AG10803 (cell line): ENCODE data around the gene CSF2.

ENCODE experiments used
- DNase-seq: peaks from one replicate; pipeline ENCODE4 v3.0.0; 2010; ENCODE audit warnings: low read depth
- H3K4me3 ChIP-seq: 2 replicates; pipeline ENCODE4 v1.5.1; 2011; ENCODE audit warnings: mild to moderate bottlenecking, low read length, control low read depth
- TF ChIP-seq, protein P1 (sequence below): conservative IDR thresholded peaks from 2 replicates; pipeline ENCODE4 v1.5.1; 2011; ENCODE audit warnings: mild to moderate bottlenecking, low read length, control low read depth, inconsistent platforms

The CSF2 gene

DNA sequence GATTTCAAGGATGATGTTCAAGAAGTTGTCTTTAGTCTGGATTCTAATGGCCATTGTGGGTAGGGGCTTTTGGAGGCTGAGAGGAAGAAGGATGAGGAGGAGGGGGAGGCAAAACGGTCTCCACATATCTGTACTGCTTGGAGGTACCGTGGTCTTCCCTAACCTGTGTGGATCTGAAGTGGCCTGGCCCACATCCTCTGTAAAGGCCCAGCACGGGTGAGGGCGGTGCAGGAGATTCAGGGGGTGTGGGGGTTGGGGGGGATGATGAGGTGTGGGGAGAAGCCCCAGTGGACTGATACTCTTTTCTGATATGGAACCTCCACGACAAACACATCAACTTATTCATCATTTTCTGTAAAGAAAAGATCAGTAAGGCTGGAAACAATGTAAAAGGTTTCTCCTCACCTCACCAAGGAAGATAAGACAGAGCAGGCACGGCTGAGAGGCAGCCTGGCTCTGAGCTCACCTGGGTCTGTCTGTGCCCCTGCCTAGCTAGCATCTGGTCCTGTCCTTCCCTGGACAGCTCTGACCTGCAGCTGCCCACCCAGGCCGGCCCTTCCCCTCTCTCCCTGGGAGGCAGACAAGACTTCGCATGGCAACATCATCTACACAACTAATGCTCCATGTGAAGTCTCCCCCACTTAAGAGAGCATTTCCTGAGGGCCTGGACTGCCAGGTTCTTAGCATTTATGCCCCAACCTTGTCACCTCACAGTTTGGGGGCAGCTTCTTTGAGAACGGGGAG lies 18.7 kb upstream of the CSF2 start:
- H3K4me3 ChIP-seq: no peak overlapping the region
- TF ChIP-seq, protein P1, sequence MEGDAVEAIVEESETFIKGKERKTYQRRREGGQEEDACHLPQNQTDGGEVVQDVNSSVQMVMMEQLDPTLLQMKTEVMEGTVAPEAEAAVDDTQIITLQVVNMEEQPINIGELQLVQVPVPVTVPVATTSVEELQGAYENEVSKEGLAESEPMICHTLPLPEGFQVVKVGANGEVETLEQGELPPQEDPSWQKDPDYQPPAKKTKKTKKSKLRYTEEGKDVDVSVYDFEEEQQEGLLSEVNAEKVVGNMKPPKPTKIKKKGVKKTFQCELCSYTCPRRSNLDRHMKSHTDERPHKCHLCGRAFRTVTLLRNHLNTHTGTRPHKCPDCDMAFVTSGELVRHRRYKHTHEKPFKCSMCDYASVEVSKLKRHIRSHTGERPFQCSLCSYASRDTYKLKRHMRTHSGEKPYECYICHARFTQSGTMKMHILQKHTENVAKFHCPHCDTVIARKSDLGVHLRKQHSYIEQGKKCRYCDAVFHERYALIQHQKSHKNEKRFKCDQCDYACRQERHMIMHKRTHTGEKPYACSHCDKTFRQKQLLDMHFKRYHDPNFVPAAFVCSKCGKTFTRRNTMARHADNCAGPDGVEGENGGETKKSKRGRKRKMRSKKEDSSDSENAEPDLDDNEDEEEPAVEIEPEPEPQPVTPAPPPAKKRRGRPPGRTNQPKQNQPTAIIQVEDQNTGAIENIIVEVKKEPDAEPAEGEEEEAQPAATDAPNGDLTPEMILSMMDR: no peak
- DNase-seq: no peak

DNA sequence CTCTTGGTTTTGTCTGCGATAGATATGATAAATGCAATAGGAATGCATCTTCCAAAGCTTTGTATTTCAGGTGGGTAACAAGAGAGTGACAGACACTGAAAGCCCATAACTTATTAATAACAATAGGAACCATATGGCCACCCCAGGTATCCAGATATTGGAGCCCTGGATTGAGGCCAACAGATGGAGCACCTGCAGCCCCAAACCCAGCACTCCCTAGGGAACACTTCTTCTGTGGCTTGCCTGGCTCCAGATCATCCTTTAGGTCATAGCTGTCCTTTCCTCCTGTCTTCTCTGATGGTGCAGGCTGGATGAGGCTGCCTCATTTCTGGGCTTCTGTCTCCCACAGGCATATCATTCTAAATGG lies 18.2 kb upstream of the CSF2 start:
- no peak overlapping the region for H3K4me3 ChIP-seq
- TF ChIP-seq, protein P1: no peak
- no peak for DNase-seq

DNA sequence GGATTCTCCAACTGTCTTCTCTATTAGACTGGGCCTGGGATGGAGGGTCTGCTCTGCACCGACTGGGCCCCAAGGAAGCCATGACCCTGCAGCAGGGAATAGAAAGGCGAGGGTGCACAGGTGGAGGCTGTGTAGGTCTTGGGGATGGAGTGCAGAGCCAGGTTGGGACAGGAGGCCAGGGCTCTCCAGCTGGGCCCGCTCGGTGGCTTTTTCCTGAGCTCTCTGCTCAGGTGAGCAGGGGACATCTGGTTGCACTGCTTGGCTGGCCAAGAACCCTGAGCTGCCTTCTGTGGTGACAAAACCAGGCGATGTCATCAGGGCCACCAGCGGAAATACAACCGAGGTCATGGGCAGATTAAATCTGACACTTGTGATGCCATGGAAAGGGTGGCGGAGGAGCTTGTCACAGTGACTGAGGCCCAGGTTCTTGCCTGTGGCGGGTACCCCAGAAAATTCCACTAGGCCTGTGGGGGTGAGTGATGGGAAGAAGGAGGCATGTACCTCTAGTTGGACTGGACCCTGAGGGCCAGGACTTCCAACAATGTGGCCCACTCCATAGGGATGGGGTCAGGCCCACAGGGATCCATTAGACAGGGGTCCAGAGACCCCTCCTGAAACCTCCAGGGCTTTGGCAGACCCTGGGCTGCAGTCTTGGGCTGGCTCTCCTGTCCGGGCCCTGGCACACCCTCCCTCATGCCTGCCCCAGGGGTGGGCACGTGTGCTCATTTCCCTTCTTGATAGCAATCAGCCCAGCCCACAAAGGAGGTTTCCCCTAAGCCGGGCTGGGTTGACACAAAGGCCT lies 17.6 kb upstream of the CSF2 start:
- TF ChIP-seq, protein P1: no peak
- no peak overlapping the region for H3K4me3 ChIP-seq
- DNase-seq: no peak

DNA sequence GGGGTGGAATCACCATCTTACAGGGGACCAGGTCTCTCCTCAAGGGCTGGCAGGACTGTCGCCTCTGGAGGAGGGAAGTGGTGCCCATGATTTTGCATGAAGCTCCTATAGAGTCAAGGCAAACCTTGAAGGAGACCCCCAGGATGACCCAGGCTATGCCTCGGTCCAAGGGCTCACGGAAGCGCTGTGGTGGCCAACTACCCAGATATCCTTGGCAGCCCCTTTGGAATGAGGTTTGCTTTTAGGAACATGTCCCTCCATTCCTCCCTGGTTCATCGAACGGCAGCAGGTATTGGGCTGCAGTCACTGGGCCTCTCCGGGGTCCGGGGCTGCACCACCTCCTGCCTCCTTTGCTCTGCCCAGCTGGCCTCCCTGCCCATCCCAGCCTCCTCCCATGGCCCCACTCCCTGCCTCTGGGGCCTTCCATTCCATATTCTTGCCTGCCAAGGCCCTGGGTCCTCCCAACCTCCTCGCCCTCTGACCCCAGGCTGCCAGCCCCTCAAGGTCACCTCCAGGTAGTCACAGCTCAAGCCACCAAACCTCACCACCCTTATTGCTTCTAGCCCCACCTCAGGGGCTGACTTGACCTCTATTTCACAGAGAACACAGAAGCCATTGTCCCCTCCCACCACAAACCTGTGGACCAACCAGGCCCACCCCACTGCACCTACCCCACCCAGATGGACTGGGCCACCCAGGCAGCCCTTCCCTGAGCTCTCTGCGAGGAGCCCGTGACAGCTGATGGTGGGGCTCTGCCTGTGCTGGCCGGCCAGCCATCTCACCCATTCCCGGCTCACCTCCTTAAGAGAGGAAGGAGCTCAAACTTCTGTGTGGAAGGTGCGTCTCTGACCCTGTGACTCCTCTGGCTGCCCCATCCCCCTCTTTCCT lies 16.7 kb upstream of the CSF2 start:
- H3K4me3 ChIP-seq: no peak overlapping the region
- DNase-seq: no peak
- TF ChIP-seq, protein P1: no peak

DNA sequence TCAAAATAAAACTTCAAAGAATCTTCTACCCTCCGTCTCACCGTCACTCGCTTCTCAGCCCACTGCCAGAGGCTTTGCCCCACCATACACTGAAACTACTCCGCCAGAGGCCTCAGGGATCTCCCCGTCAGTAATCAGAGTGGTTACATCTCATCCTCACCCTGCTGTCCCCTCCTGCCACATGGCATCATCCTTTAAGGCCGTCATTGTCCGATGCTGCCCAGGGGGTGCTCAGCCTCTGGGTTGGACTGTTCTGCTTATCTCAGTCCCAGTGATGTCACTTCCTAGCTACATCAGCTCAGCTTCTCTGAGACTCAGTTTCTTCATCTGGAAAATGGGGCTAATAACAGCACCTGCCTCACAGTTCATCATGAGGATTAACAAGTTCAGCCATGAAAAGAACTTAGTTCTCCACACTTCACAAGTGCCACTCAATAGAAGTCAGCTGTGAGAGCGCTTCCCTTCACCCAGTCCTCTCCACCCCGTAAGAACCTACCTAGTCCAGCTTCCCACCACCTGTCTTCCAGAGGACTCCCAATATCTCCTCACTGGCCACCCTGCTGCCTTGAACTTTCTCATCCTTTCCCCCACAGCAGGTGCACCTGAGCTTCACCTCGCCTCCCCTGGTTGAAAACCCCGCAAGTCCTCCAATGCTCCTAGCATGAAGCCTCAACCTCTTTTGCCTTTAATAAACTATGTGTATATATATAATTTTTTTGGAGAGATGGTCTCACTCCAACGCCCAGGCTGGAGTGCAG lies 15.9 kb upstream of the CSF2 start:
- DNase-seq: no peak
- no peak overlapping the region for H3K4me3 ChIP-seq
- TF ChIP-seq, protein P1: no peak

DNA sequence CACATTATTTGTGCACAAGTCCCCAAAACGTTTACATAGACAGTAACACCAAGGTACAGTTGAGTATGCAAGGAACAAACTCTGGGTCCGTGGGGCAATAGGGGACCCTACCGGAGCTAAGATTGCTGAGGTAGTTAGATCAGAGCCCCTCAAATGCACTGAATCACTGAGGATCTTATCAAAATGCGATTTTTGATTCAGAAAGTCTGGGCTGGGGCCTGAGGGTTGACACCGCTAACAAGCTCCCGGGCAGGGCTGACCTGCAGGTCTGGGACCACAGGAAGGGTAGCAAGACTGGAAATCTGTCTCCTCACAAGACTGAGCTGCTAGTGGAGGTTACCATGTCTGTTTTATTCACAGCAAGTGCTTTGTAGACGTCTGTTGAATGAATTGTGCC lies 14.9 kb upstream of the CSF2 start:
- TF ChIP-seq, protein P1: no peak
- no peak overlapping the region for H3K4me3 ChIP-seq
- DNase-seq: no peak
